K562 (cell line): ENCODE data around the gene KCTD15. TPM values are rescaled to one million over a fixed set of nuclear protein-coding genes. Genes with fewer than 3 reads are reported as not detected.

Experiments used
- ATAC-seq: fragments of 200-7000 bp; cut with Tn5 transposase; 3 replicates; pipeline ENCODE4 v1.9.1; 2020; ENCODE audit warnings: moderate library complexity
- BruUV-seq: library from RNA; stranded (reverse); fragments of 400-500 nt; replicated peaks from 2 replicates; lab custom pipeline; 2021; lab: Mats Ljungman, UMichigan
- CTCF ChIA-PET: fragments of 300-600 bp; formaldehyde crosslinking; extraction: SDS; loops from one replicate; lab custom pipeline; 2021; ENCODE audit warnings: low intra/inter-chr PET ratio; lab: Yijun Ruan, JAX
- POLR2A ChIA-PET: fragments of 300-600, 350-650 bp; sonication (Branson Sonifier 250); formaldehyde crosslinking; extraction: SDS; loops from one replicate; lab custom pipeline; 2021; ENCODE audit warnings: antibody characterized with exemption, inconsistent platforms; lab: Yijun Ruan, JAX
- DNase-seq, 4 experiments: peaks; one replicate each; pipeline versions ENCODE4 v3.0.0 to v3.0.0-alpha.2; 2011 to 2018; ENCODE audit warnings: low spot score in 3 of 4, mixed read lengths in 3 of 4; ENCODE audit errors: extremely low read depth in 1 of 4
- FAIRE-seq: peaks from 2 replicates; lab custom pipeline; 2011; peaks lifted over from hg19 to GRCh38; lab: Jason Lieb, UNC
- H2AFZ ChIP-seq: 2 replicates; pipeline ENCODE4 v1.6.0; 2011; ENCODE audit warnings: low read depth, low read length, control low read depth, inconsistent platforms
- H3K27ac ChIP-seq: fragments of 200-600 bp; 3 replicates; pipeline ENCODE4 v1.8.0; 2011; ENCODE audit warnings: low read depth, mild to moderate bottlenecking, control low read depth, inconsistent platforms, low read length, moderate library complexity, mixed read lengths; ENCODE audit errors: extremely low read depth
- H3K27me3 ChIP-seq, 2 experiments: fragments of 300-600 bp in 1 of 2; 2 replicates in 1 of 2; 3 replicates in 1 of 2; pipeline versions ENCODE4 v1.6.0 to v1.8.0; 2011; ENCODE audit warnings: inconsistent platforms in 2 of 2, low read length in 2 of 2, mild to moderate bottlenecking in 1 of 2, mixed read lengths in 1 of 2, moderate library complexity in 1 of 2; ENCODE audit not compliant: control insufficient read depth in 2 of 2, insufficient read depth in 2 of 2
- H3K36me3 ChIP-seq: fragments of 300-600 bp; 3 replicates; pipeline ENCODE4 v1.8.0; 2011; ENCODE audit warnings: mild to moderate bottlenecking, low read length, inconsistent platforms; ENCODE audit not compliant: control insufficient read depth, insufficient read depth
- H3K4me1 ChIP-seq, 2 experiments: fragments of 200-600 bp in 1 of 2; replicated peaks in 1 of 2; 2 replicates in 1 of 2; 3 replicates in 1 of 2; pipeline versions ENCODE4 v1.5.1 to v1.8.0; 2011; ENCODE audit warnings: inconsistent platforms in 2 of 2, low read length in 2 of 2, mild to moderate bottlenecking in 1 of 2, mixed read lengths in 1 of 2, moderate library complexity in 1 of 2; ENCODE audit not compliant: control insufficient read depth in 2 of 2, insufficient read depth in 2 of 2
- H3K4me2 ChIP-seq: 2 replicates; pipeline ENCODE4 v1.6.1; 2011; ENCODE audit warnings: low read length, control low read depth, inconsistent platforms, mixed read lengths; ENCODE audit not compliant: insufficient read depth
- H3K4me3 ChIP-seq: fragments of 200-600 bp; sonication (generic), shearing (Covaris generic); 2 replicates; pipeline ENCODE4 v1.5.1; 2016; ENCODE audit warnings: control low read depth, inconsistent platforms
- H3K79me2 ChIP-seq: fragments of 200-600 bp; 3 replicates; pipeline ENCODE4 v1.8.0; 2011; ENCODE audit warnings: low read length, inconsistent platforms; ENCODE audit not compliant: control insufficient read depth, insufficient read depth
- H3K9ac ChIP-seq, 2 experiments: 2 replicates each; pipeline versions ENCODE4 v1.6.0 to v1.6.1; 2011; ENCODE audit warnings: low read depth in 2 of 2, low read length in 2 of 2, control low read depth in 1 of 2, inconsistent platforms in 1 of 2, mild to moderate bottlenecking in 1 of 2, mixed read lengths in 1 of 2; ENCODE audit not compliant: insufficient read depth in 1 of 2
- H3K9me1 ChIP-seq: one replicate; pipeline ENCODE4 v1.6.0; 2011; ENCODE audit warnings: inconsistent platforms, mild to moderate bottlenecking, low read length, moderate library complexity; ENCODE audit not compliant: control insufficient read depth, insufficient read depth
- H3K9me3 ChIP-seq: replicated peaks from 2 replicates; pipeline ENCODE4 v1.5.1; 2011; ENCODE audit warnings: low read depth, low read length, inconsistent platforms; ENCODE audit not compliant: control insufficient read depth, insufficient read depth
- H4K20me1 ChIP-seq: replicated peaks from 2 replicates; pipeline ENCODE4 v1.6.1; 2011; ENCODE audit warnings: low read length, inconsistent platforms, mixed read lengths; ENCODE audit not compliant: control insufficient read depth, insufficient read depth
- ATF2 ChIP-seq: sonication (generic); formaldehyde crosslinking; IDR thresholded peaks from 2 replicates; pipeline ENCODE4 v1.8.1; 2022; ENCODE audit warnings: missing genetic modification reagents
- EGR1 ChIP-seq: fragments of 450-650 bp; conservative IDR thresholded peaks from 2 replicates; pipeline ENCODE4 v1.6.1; 2017; ENCODE audit warnings: mild to moderate bottlenecking
- ESRRA ChIP-seq: fragments of 450-650 bp; IDR thresholded peaks from 2 replicates; pipeline ENCODE4 v1.6.1; 2014; ENCODE audit warnings: low read depth, mild to moderate bottlenecking, moderate library complexity, borderline replicate concordance
- FOXA3 ChIP-seq, 2 experiments: fragments of 450-650 bp in 1 of 2; sonication (generic) in 1 of 2; formaldehyde crosslinking; IDR thresholded peaks in 1 of 2; conservative IDR thresholded peaks in 1 of 2; 2 replicates each; pipeline versions ENCODE4 v1.4.0 to v1.8.0; 2020 to 2022; ENCODE audit warnings: mild to moderate bottlenecking in 2 of 2, missing genetic modification reagents in 1 of 2
- KDM1A ChIP-seq, 2 experiments: fragments of 450-650 bp; IDR thresholded peaks; 2 replicates each; pipeline ENCODE4 v1.6.1; 2016; ENCODE audit warnings: mild to moderate bottlenecking in 2 of 2
- KDM4B ChIP-seq, 2 experiments: fragments of 450-650 bp in 1 of 2; sonication (generic) in 1 of 2; IDR thresholded peaks; 2 replicates each; pipeline ENCODE4 v1.6.1; 2016 to 2017; ENCODE audit warnings: borderline replicate concordance in 2 of 2, antibody characterized with exemption in 1 of 2, low read depth in 1 of 2, mild to moderate bottlenecking in 1 of 2
- NR3C1 ChIP-seq: sonication (generic); formaldehyde crosslinking; IDR thresholded peaks from 2 replicates; pipeline ENCODE4 v1.8.1; 2022; ENCODE audit warnings: missing genetic modification reagents
- POLR3A ChIP-seq: IDR thresholded peaks from 2 replicates; pipeline ENCODE4 v1.6.1; 2011; ENCODE audit warnings: borderline replicate concordance, mild to moderate bottlenecking, moderate library complexity; ENCODE audit not compliant: insufficient read length, insufficient read depth; ENCODE audit errors: extremely low read depth
- WGBS: fragments of 100-300 bp; shearing (Covaris generic); methylation state at CpG from one replicate; pipeline ENCODE4 v1.1.6; 2016; ENCODE audit warnings: low coverage, mixed read lengths; ENCODE audit not compliant: insufficient coverage; ENCODE audit errors: missing lambda C conversion rate; 5-methylcytosine and 5-hydroxymethylcytosine counted together
- in situ Hi-C: fragments of 300-500 bp; cut with MboI; formaldehyde crosslinking; loops from 4 replicates; pipeline ENCODE4 v1.15.0; 2018; ENCODE audit warnings: inconsistent platforms, mixed read lengths
- intact Hi-C: fragments of 100-400 bp; cut with micrococcal nuclease; formaldehyde crosslinking; loops from 2 replicates; pipeline ENCODE4 v1.14.2; 2022
- polyA plus RNA-seq, 8 experiments: library from polyadenylated mRNA; depleted of rRNA in 4 of 8; stranded (reverse) in 5 of 8; unstranded in 3 of 8; fragments of >200 nt; fragmentation: Nextera tagmentation in 2 of 8; fragmentation: Illumina TruSeq in 1 of 8; extraction: Ambion mirVana in 2 of 8; extraction: Trizol in 1 of 8; gene quantifications; 2 replicates each; pipeline versions ENCODE4 v1.2.1 to v1.2.3, GENCODE V29; 2011 to 2014; ENCODE audit warnings: inconsistent platforms in 1 of 8, missing spikeins in 1 of 8
- total RNA-seq, 7 experiments: library from RNA; depleted of rRNA in 6 of 7; stranded (reverse); fragments of >200 nt in 6 of 7; fragmentation: Illumina TruSeq in 2 of 7; extraction: Trizol in 2 of 7; gene quantifications; 2 replicates each; pipeline versions ENCODE4 v1.2.1 to v1.2.3, GENCODE V29; 2011 to 2021; ENCODE audit warnings: low replicate concordance in 1 of 7
- TF ChIP-seq, protein P1 (sequence below): fragments of 450-650 bp; IDR thresholded peaks from 2 replicates; pipeline ENCODE4 v1.6.1; 2016; ENCODE audit warnings: low read depth

Gene KCTD15
- total and polyA plus RNA-seq, 9 of the 15 experiments (the other 6 are each of a cell fraction or from before 2014, with no cell fraction given), result 1.7 to 49.0 (median 11.8) TPM

DNA sequence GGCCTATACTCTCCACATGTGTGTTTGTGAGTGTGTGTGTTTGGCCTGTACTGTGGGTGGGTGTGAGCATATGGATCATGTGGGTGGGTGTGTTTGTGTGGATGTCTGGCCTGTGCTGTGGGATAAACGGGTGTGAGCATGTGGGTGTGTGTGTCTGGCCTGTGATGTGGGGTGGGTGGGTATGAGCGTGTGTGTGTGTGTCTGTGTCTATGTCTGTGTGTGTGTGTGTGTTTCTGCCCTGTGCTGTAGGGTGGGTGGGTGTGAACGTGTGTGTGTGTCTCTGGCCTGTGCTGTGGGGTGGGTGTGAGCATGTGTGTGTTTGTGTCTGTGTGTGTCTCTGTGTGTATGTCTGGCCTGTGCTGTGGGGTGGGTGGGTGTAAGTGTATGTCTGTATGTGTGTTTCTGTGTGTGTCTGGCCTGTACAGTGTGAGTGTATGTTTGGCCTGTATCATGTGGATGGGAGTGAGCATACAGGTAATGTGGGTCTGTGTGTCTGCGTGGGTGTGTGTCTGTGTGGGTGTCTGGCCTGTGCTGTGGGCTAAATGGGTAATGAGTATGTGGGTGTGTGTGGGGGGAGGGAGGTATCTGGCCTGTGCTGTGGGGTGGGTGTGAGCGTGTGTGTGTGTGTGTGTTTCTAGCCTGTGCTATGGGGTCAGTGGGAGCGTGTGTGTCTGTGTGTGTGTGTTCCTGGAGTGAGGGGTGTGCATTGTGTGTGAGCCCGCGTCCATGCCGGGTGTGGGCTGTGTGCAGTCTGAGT is 20.8 kb upstream of the KCTD15 start:
- no peaks in the 10 kb centered on the region for H3K9me3 ChIP-seq
- no peak overlapping the region for H2AFZ ChIP-seq
- DNase-seq (no peak), FAIRE-seq (no peak), ATAC-seq (no peak)
- BruUV-seq, result no TSS peak
- H3K4me1 ChIP-seq, result peaks cover 0 to 29% of the 10 kb centered on the region in 2 experiments; a peak in 2 of 5 replicates
- H3K36me3 ChIP-seq, result no peaks in the 10 kb centered on the region
- ChIA-PET CTCF (interaction anchor here (1.1 to 3.7 kb wide), 2 partner anchors 137 to 320 kb away, joined by 3 to 111 read pairs; no protein-coding TSS in a partner anchor), POLR2A (no interaction called here)
- no peaks in the 10 kb centered on the region for H3K9me1 ChIP-seq
- peaks cover 27% of the 10 kb centered on the region for H4K20me1 ChIP-seq
- WGBS, result 2% methylated on average over 9 of the region's 9 CpGs
- peak; percentile 63 for TF ChIP-seq EGR1
- no peak for TF ChIP-seq KDM4B (IDR thresholded peaks at IDR 0.05; ENCODE audit: borderline replicate concordance in 2 of 2, low read depth in 1 of 2)
- TF ChIP-seq ESRRA, result no peak
- TF ChIP-seq ATF2 (CRISPR knock-in tag), result no peak
- TF ChIP-seq KDM1A (IDR thresholded peaks at IDR 0.05), result no peak
- no peak for TF ChIP-seq NR3C1 (CRISPR knock-in tag)
- TF ChIP-seq, protein P1, sequence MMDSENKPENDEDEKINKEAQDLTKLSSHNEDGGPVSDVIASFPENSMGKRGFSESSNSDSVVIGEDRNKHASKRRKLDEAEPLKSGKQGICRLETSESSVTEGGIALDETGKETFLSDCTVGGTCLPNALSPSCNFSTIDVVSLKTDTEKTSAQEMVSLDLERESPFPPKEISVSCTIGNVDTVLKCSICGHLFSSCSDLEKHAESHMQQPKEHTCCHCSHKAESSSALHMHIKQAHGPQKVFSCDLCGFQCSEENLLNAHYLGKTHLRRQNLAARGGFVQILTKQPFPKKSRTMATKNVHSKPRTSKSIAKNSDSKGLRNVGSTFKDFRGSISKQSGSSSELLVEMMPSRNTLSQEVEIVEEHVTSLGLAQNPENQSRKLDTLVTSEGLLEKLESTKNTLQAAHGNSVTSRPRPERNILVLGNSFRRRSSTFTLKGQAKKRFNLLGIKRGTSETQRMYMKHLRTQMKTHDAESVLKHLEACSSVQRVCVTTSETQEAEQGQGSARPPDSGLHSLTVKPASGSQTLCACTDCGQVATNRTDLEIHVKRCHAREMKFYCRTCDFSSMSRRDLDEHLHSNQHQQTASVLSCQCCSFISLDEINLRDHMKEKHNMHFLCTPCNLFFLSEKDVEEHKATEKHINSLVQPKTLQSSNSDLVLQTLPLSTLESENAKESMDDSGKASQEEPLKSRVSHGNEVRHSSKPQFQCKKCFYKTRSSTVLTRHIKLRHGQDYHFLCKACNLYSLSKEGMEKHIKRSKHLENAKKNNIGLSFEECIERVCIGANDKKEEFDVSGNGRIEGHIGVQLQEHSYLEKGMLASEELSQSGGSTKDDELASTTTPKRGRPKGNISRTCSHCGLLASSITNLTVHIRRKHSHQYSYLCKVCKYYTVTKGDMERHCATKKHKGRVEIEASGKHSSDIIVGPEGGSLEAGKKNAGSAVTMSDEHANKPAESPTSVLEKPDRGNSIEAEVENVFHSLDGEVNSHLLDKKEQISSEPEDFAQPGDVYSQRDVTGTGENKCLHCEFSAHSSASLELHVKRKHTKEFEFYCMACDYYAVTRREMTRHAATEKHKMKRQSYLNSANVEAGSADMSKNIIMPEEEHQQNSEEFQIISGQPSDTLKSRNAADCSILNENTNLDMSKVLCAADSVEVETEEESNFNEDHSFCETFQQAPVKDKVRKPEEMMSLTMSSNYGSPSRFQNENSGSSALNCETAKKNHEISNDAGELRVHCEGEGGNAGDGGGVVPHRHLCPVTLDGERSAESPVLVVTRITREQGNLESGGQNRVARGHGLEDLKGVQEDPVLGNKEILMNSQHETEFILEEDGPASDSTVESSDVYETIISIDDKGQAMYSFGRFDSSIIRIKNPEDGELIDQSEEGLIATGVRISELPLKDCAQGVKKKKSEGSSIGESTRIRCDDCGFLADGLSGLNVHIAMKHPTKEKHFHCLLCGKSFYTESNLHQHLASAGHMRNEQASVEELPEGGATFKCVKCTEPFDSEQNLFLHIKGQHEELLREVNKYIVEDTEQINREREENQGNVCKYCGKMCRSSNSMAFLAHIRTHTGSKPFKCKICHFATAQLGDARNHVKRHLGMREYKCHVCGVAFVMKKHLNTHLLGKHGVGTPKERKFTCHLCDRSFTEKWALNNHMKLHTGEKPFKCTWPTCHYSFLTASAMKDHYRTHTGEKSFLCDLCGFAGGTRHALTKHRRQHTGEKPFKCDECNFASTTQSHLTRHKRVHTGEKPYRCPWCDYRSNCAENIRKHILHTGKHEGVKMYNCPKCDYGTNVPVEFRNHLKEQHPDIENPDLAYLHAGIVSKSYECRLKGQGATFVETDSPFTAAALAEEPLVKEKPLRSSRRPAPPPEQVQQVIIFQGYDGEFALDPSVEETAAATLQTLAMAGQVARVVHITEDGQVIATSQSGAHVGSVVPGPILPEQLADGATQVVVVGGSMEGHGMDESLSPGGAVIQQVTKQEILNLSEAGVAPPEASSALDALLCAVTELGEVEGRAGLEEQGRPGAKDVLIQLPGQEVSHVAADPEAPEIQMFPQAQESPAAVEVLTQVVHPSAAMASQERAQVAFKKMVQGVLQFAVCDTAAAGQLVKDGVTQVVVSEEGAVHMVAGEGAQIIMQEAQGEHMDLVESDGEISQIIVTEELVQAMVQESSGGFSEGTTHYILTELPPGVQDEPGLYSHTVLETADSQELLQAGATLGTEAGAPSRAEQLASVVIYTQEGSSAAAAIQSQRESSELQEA, result no peak
- no peak for TF ChIP-seq FOXA3 (CRISPR knock-in tag; conservative IDR thresholded peaks at IDR 0.05 in 1 of 2, IDR thresholded peaks at IDR 0.05 in 1 of 2)
- no peak for TF ChIP-seq POLR3A
- intact Hi-C loops (loop anchor here (5.0 to 10.0 kb wide), 2 partner anchors 51 to 371 kb away; no protein-coding TSS in a partner anchor), in situ Hi-C loops (no loop called here)
- H3K9ac ChIP-seq, result no peak overlapping the region
- no peak overlapping the region for H3K4me2 ChIP-seq
- no peaks in the 10 kb centered on the region for H3K79me2 ChIP-seq
- H3K4me3 ChIP-seq, result no peak overlapping the region
- peaks cover 11 to 46% of the 10 kb centered on the region in 2 experiments; a peak in 4 of 5 replicates for H3K27me3 ChIP-seq
- no peak overlapping the region for H3K27ac ChIP-seq
